ENCODE data around the gene CPN2.

The CPN2 gene

GRCh38 chr3:194336601-194337355 is 14.3 kb downstream of the CPN2 start:
- TF ChIP-seq CTCF (IDR thresholded peaks at IDR 0.05; ENCODE audit: low read depth, low read length), result no peak
- H3K9me3 ChIP-seq (ENCODE audit: severe bottlenecking), result no peaks in the 10 kb centered on the region
- DNase-seq, result no peak

GRCh38 chr3:194333981-194334320 is 17.2 kb downstream of the CPN2 start:
- no peaks in the 10 kb centered on the region for H3K9me3 ChIP-seq (ENCODE audit: severe bottlenecking)
- no peak for DNase-seq
- no peak overlapping the region for H3K27ac ChIP-seq
- peak overlapping the region; percentile 50; the same call in 1 of the 2 replicates for H3K4me3 ChIP-seq (ENCODE audit: low read depth, low read length)
- no peaks in the 10 kb centered on the region for H3K36me3 ChIP-seq
- TF ChIP-seq CTCF (IDR thresholded peaks at IDR 0.05; ENCODE audit: low read depth, low read length), result no peak
- no peaks in the 10 kb centered on the region for H3K27me3 ChIP-seq (ENCODE audit: insufficient read depth, low read depth, severe bottlenecking)

More at GRCh38 chr3:194336601-194337355, 14.3 kb downstream of the CPN2 start:
- Histone ChIP-seq H3K36me3 (no peaks in the 10 kb centered on the region), H3K4me3 (ENCODE audit: low read depth, low read length) (no peak overlapping the region), H3K27ac (no peak overlapping the region), H3K27me3 (ENCODE audit: insufficient read depth, low read depth, severe bottlenecking) (no peaks in the 10 kb centered on the region)

GRCh38 chr3:194333212-194333980 is 17.7 kb downstream of the CPN2 start:
- peak; percentile 69 for TF ChIP-seq CTCF (IDR thresholded peaks at IDR 0.05; ENCODE audit: low read depth, low read length)
- Histone ChIP-seq H3K4me3 (ENCODE audit: low read depth, low read length) (peak overlapping the region; percentile 50), H3K27me3 (ENCODE audit: insufficient read depth, low read depth, severe bottlenecking) (no peaks in the 10 kb centered on the region), H3K27ac (no peak overlapping the region), H3K9me3 (ENCODE audit: severe bottlenecking) (no peaks in the 10 kb centered on the region), H3K36me3 (no peaks in the 10 kb centered on the region)
- DNase-seq, result peak; percentile 82

- Histone ChIP-seq H3K27ac (no peak overlapping the region), H3K4me3 (ENCODE audit: low read depth, low read length) (no peak overlapping the region), H3K36me3 (no peaks in the 10 kb centered on the region), H3K27me3 (ENCODE audit: insufficient read depth, low read depth, severe bottlenecking) (no peaks in the 10 kb centered on the region), H3K9me3 (ENCODE audit: severe bottlenecking) (no peaks in the 10 kb centered on the region)
- no peak for DNase-seq
- TF ChIP-seq CTCF (IDR thresholded peaks at IDR 0.05; ENCODE audit: low read depth, low read length), result no peak
Observed at GRCh38 chr3:194332858-194333211, 18.3 kb downstream of the CPN2 start.

GRCh38 chr3:194330579-194330978 is 20.5 kb downstream of the CPN2 start:
- Histone ChIP-seq H3K36me3 (no peaks in the 10 kb centered on the region), H3K9me3 (ENCODE audit: severe bottlenecking) (no peaks in the 10 kb centered on the region), H3K27ac (no peak overlapping the region), H3K27me3 (ENCODE audit: insufficient read depth, low read depth, severe bottlenecking) (no peaks in the 10 kb centered on the region), H3K4me3 (ENCODE audit: low read depth, low read length) (no peak overlapping the region)
- DNase-seq, result no peak
- TF ChIP-seq CTCF (IDR thresholded peaks at IDR 0.05; ENCODE audit: low read depth, low read length), result no peak

All from WERI-Rb-1 (cell line).